H9 (cell line): ENCODE measurements around the gene HHIPL2. TPM values are rescaled to one million over a fixed set of nuclear protein-coding genes. Genes with fewer than 3 reads are reported as not detected.

Experiments
- DNase-seq: peaks from one replicate; pipeline ENCODE4 v3.0.0-alpha.2; 2017
- H2AFZ ChIP-seq: one replicate; pipeline ENCODE4 v1.6.1; 2013; ENCODE audit warnings: mild to moderate bottlenecking, low read length, control low read depth, moderate library complexity
- H2AK5ac ChIP-seq: 2 replicates; pipeline ENCODE4 v1.6.1; 2013; ENCODE audit warnings: low read length, control low read depth, mixed read lengths; ENCODE audit not compliant: insufficient read length
- H2BK120ac ChIP-seq: one replicate; pipeline ENCODE4 v1.6.1; 2013; ENCODE audit warnings: low read depth, mild to moderate bottlenecking, low read length, control low read depth, inconsistent platforms; ENCODE audit not compliant: poor library complexity, severe bottlenecking
- H2BK12ac ChIP-seq: 2 replicates; pipeline ENCODE4 v1.6.1; 2013; ENCODE audit warnings: low read length, control low read depth, mixed read lengths, low read depth; ENCODE audit not compliant: insufficient read length
- H2BK15ac ChIP-seq: 2 replicates; pipeline ENCODE4 v1.6.1; 2013; ENCODE audit warnings: low read depth, low read length, control low read depth
- H2BK20ac ChIP-seq: one replicate; pipeline ENCODE4 v1.6.1; 2013; ENCODE audit warnings: low read depth, mild to moderate bottlenecking, low read length, control low read depth, inconsistent platforms; ENCODE audit not compliant: poor library complexity, severe bottlenecking
- H2BK5ac ChIP-seq: 2 replicates; pipeline ENCODE4 v1.6.1; 2013; ENCODE audit warnings: low read length, control low read depth, mixed read lengths; ENCODE audit not compliant: insufficient read length
- H3K14ac ChIP-seq: 2 replicates; pipeline ENCODE4 v1.6.1; 2013; ENCODE audit warnings: low read length, control low read depth; ENCODE audit not compliant: insufficient read depth
- H3K18ac ChIP-seq: 2 replicates; pipeline ENCODE4 v1.6.1; 2013; ENCODE audit warnings: low read depth, mild to moderate bottlenecking, mixed read lengths, low read length, control low read depth; ENCODE audit not compliant: insufficient read length
- H3K23ac ChIP-seq: 2 replicates; pipeline ENCODE4 v1.6.1; 2013; ENCODE audit warnings: low read length, control low read depth, mixed read lengths, low read depth; ENCODE audit not compliant: insufficient read length
- H3K23me2 ChIP-seq: 2 replicates; pipeline ENCODE4 v1.6.1; 2013; ENCODE audit warnings: low read depth, mild to moderate bottlenecking, mixed read lengths, low read length, control low read depth; ENCODE audit not compliant: insufficient read length, poor library complexity, severe bottlenecking
- H3K27ac ChIP-seq: 2 replicates; pipeline ENCODE4 v1.5.1; 2013; ENCODE audit warnings: low read length, control low read depth, mixed read lengths, low read depth; ENCODE audit not compliant: insufficient read length
- H3K27me3 ChIP-seq: 2 replicates; pipeline ENCODE4 v1.6.1; 2013; ENCODE audit warnings: low read length, control low read depth, inconsistent platforms; ENCODE audit not compliant: insufficient read depth
- H3K4ac ChIP-seq: 2 replicates; pipeline ENCODE4 v1.6.1; 2013; ENCODE audit warnings: low read depth, mild to moderate bottlenecking, control low read depth, inconsistent platforms, low read length, moderate library complexity
- H3K4me1 ChIP-seq: 2 replicates; pipeline ENCODE4 v1.6.1; 2013; ENCODE audit warnings: low read length, control low read depth, inconsistent platforms; ENCODE audit not compliant: insufficient read depth
- H3K4me2 ChIP-seq: 2 replicates; pipeline ENCODE4 v1.6.1; 2013; ENCODE audit warnings: low read length, control low read depth, mixed read lengths; ENCODE audit not compliant: insufficient read length, insufficient read depth
- H3K56ac ChIP-seq: 2 replicates; pipeline ENCODE4 v1.6.1; 2013; ENCODE audit warnings: low read depth, mild to moderate bottlenecking, mixed read lengths, low read length, control low read depth; ENCODE audit not compliant: insufficient read length
- H3K79me1 ChIP-seq: 2 replicates; pipeline ENCODE4 v1.6.1; 2013; ENCODE audit warnings: low read depth, mild to moderate bottlenecking, moderate library complexity, low read length, control low read depth, inconsistent platforms; ENCODE audit not compliant: insufficient read depth, poor library complexity, severe bottlenecking
- H3K79me2 ChIP-seq: 2 replicates; pipeline ENCODE4 v1.6.1; 2013; ENCODE audit warnings: low read length, control low read depth, inconsistent platforms; ENCODE audit not compliant: insufficient read depth
- H3K9ac ChIP-seq: 2 replicates; pipeline ENCODE4 v1.6.1; 2013; ENCODE audit warnings: low read length, control low read depth, mixed read lengths; ENCODE audit not compliant: insufficient read length; ENCODE audit errors: extremely low read depth
- H3K9me3 ChIP-seq: one replicate; pipeline ENCODE4 v1.6.1; 2013; ENCODE audit warnings: low read depth, low read length, inconsistent platforms; ENCODE audit not compliant: control insufficient read depth
- H3T11ph ChIP-seq: one replicate; pipeline ENCODE4 v1.6.1; 2013; ENCODE audit warnings: mild to moderate bottlenecking, low read length, control low read depth, inconsistent platforms
- H4K20me1 ChIP-seq: one replicate; pipeline ENCODE4 v1.6.1; 2013; ENCODE audit not compliant: control insufficient read depth, insufficient read length, insufficient read depth
- H4K5ac ChIP-seq: 2 replicates; pipeline ENCODE4 v1.6.1; 2013; ENCODE audit warnings: low read depth, mild to moderate bottlenecking, mixed read lengths, low read length, control low read depth; ENCODE audit not compliant: insufficient read length
- H4K8ac ChIP-seq: replicated peaks from 2 replicates; pipeline ENCODE4 v1.6.1; 2013; ENCODE audit warnings: low read length, control low read depth, mixed read lengths, low read depth; ENCODE audit not compliant: insufficient read length
- H4K91ac ChIP-seq: 2 replicates; pipeline ENCODE4 v1.6.1; 2013; ENCODE audit warnings: low read depth, mild to moderate bottlenecking, moderate library complexity, mixed read lengths, low read length, control low read depth; ENCODE audit not compliant: insufficient read length
- H3K27ac Mint-ChIP-seq, 3 experiments: 2 replicates in 2 of 3; 3 replicates in 1 of 3; pipeline ENCODE4 v1.8.0; 2020 to 2021; ENCODE audit warnings: mixed read lengths in 3 of 3, mild to moderate bottlenecking in 1 of 3, moderate library complexity in 1 of 3
- H3K27me3 Mint-ChIP-seq: 2 replicates; pipeline ENCODE4 v1.8.0; 2021; ENCODE audit warnings: low read depth, mild to moderate bottlenecking, moderate library complexity, mixed read lengths
- H3K36me3 Mint-ChIP-seq, 3 experiments: 2 replicates in 2 of 3; 3 replicates in 1 of 3; pipeline ENCODE4 v1.8.0; 2020 to 2021; ENCODE audit warnings: low read depth in 3 of 3, mixed read lengths in 3 of 3; ENCODE audit not compliant: insufficient read depth in 1 of 3
- H3K4me1 Mint-ChIP-seq, 2 experiments: 2 replicates each; pipeline ENCODE4 v1.8.0; 2020; ENCODE audit warnings: mixed read lengths in 2 of 2
- H3K4me3 Mint-ChIP-seq, 2 experiments: 2 replicates in 1 of 2; 3 replicates in 1 of 2; pipeline ENCODE4 v1.8.0; 2020 to 2021; ENCODE audit warnings: mild to moderate bottlenecking in 2 of 2, mixed read lengths in 2 of 2, moderate library complexity in 1 of 2
- H3K9me3 Mint-ChIP-seq, 2 experiments: 2 replicates in 1 of 2; 3 replicates in 1 of 2; pipeline ENCODE4 v1.8.0; 2020; ENCODE audit warnings: mild to moderate bottlenecking in 2 of 2, mixed read lengths in 2 of 2, moderate library complexity in 1 of 2
- CTCF ChIP-seq: fragments of 200-600 bp; sonication (generic); conservative IDR thresholded peaks from 3 replicates; pipeline ENCODE4 v1.8.0; 2021; ENCODE audit warnings: antibody characterized with exemption, mild to moderate bottlenecking
- WGBS: extraction: QIAGEN DNeasy Blood & Tissue Kit; methylation state at CpG from one replicate; pipeline ENCODE4 v1.1.7; 2013; ENCODE audit warnings: missing lambda C conversion rate, low lambda C conversion rate, mixed read lengths; ENCODE audit not compliant: insufficient read length; ENCODE audit errors: extremely low coverage; 5-methylcytosine and 5-hydroxymethylcytosine counted together
- total RNA-seq: library from RNA; stranded (reverse); gene quantifications from 2 replicates; pipeline ENCODE4 v1.2.1, GENCODE V29; 2021

Gene HHIPL2
- total RNA-seq, 1 experiment from 2014 or later: 0.39 TPM

GRCh38 chr1:222596696-222597095 is 48.8 kb upstream of the HHIPL2 start:
- H2BK15ac ChIP-seq: no peak overlapping the region
- H3K4me2 ChIP-seq: no peak overlapping the region
- no peak overlapping the region for H3K4ac ChIP-seq
- H2BK120ac ChIP-seq: no peak overlapping the region
- no peak overlapping the region for H3K9ac ChIP-seq
- H4K91ac ChIP-seq: no peak overlapping the region
- H2BK5ac ChIP-seq: no peak overlapping the region
- no peak overlapping the region for H2BK12ac ChIP-seq
- no peak overlapping the region for H3K14ac ChIP-seq
- H3K56ac ChIP-seq: no peak overlapping the region
- WGBS: no CpG with 5 or more reads among the region's 4 CpGs
- no peak overlapping the region for H3K27ac Mint-ChIP-seq
- H3K4me1 ChIP-seq: no peaks in the 10 kb centered on the region
- H3K23ac ChIP-seq: no peak overlapping the region
- no peak overlapping the region for H4K8ac ChIP-seq
- H3K27me3 Mint-ChIP-seq: peaks cover 22% of the 10 kb centered on the region
- no peak overlapping the region for H3K18ac ChIP-seq
- no peaks in the 10 kb centered on the region for H3K36me3 Mint-ChIP-seq
- no peak overlapping the region for H2BK20ac ChIP-seq
- no peaks in the 10 kb centered on the region for H3K9me3 Mint-ChIP-seq
- no peaks in the 10 kb centered on the region for H3K27me3 ChIP-seq
- no peak overlapping the region for H3T11ph ChIP-seq
- H3K79me1 ChIP-seq: no peaks in the 10 kb centered on the region
- H2AFZ ChIP-seq: no peak overlapping the region
- no peaks in the 10 kb centered on the region for H4K20me1 ChIP-seq
- DNase-seq: no peak
- H3K27ac ChIP-seq: no peak overlapping the region
- H3K79me2 ChIP-seq: no peaks in the 10 kb centered on the region
- H3K4me1 Mint-ChIP-seq: no peaks in the 10 kb centered on the region
- TF ChIP-seq CTCF: no peak
- no peaks in the 10 kb centered on the region for H3K23me2 ChIP-seq
- no peak overlapping the region for H3K4me3 Mint-ChIP-seq
- H2AK5ac ChIP-seq: no peak overlapping the region
- no peaks in the 10 kb centered on the region for H3K9me3 ChIP-seq
- H4K5ac ChIP-seq: no peak overlapping the region
